T-helper 1 cell treated with Interleukin-12 subunit alpha and Interleukin-12 subunit beta and Interleukin-4 antibody, amounts not matched to agents 30 μg/mL and 1 μg/mL, for 36 hours (primary cell): ENCODE data around the gene CDH11.

ENCODE experiments used
- H3K27ac Mint-ChIP-seq: one replicate; pipeline ENCODE4 v1.8.0; 2021; ENCODE audit warnings: mild to moderate bottlenecking, mixed read lengths
- H3K27me3 Mint-ChIP-seq: one replicate; pipeline ENCODE4 v1.8.0; 2021; ENCODE audit warnings: low read depth, mixed read lengths
- H3K36me3 Mint-ChIP-seq: one replicate; pipeline ENCODE4 v1.8.0; 2021; ENCODE audit warnings: low read depth, mixed read lengths
- H3K4me1 Mint-ChIP-seq: one replicate; pipeline ENCODE4 v1.8.0; 2021; ENCODE audit warnings: low read depth, mixed read lengths
- H3K4me3 Mint-ChIP-seq: one replicate; pipeline ENCODE4 v1.8.0; 2021; ENCODE audit warnings: mild to moderate bottlenecking, moderate library complexity, mixed read lengths
- H3K9me3 Mint-ChIP-seq: one replicate; pipeline ENCODE4 v1.8.0; 2021; ENCODE audit warnings: mixed read lengths

CDH11 gene

DNA sequence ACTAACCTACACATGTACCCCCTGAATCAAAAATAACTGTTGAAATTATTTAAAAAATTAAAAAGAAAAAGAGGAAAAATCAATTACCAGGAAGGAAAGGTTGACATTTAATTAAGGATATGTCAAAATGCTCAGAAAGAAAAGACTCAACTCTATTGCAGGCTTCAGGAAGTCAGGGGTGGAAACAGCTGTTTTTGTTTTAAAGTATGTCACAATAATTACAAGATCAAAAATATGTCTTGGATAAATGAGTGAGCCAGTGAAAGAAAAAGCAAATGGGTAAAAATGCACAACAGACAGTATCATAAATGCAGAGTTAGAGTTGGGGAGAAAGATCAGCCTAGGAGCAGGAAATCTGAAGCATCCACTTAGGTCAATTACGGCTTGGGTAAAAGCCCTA is 146.0 kb downstream of the CDH11 start:
- Mint-ChIP-seq H3K4me3 (no peak overlapping the region), H3K9me3 (peaks cover 18% of the 10 kb centered on the region), H3K27ac (no peak overlapping the region), H3K27me3 (no peaks in the 10 kb centered on the region), H3K4me1 (no peaks in the 10 kb centered on the region), H3K36me3 (no peaks in the 10 kb centered on the region)

DNA sequence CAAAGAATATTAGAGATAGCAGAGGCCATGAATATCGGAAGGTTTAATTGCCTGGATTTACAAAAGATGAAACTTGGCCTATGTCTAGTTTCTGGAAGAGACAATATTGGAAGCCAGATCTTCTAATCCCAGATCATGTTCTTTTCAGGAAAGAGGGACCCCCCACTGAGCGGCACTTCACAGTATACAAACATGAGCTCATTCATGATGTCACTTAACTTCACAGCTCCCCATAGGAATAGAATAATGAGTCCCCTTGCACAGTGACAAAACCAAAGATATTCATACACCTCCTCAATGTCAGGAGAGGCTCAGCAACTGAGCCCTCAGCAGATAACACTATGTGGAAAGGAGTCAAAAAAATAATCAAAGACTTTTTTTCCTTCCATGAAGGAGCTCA is 147.5 kb downstream of the CDH11 start:
- Mint-ChIP-seq H3K36me3 (no peaks in the 10 kb centered on the region), H3K9me3 (peaks cover 18% of the 10 kb centered on the region)

DNA sequence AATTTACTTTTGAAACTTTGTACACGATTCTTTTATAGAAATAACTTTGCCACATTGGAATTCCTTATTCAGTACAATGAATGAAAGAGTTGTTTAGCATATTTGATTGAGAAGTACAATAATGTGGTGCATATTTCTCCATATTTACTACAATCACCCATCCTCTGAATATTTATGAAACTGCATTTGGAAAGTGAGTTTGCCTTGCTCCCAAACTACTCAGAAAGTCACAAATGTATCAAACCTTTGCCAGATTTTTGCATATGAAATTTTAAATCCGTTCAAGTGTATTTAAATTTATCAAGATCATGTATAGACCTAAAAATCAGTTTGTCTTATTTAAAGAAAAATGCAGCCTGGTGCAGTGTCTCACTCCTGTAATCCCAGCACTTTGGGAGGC is 148.7 kb downstream of the CDH11 start:
- Mint-ChIP-seq H3K36me3 (no peaks in the 10 kb centered on the region), H3K4me1 (no peaks in the 10 kb centered on the region), H3K27ac (no peak overlapping the region), H3K4me3 (no peak overlapping the region), H3K9me3 (peaks cover 12% of the 10 kb centered on the region), H3K27me3 (no peaks in the 10 kb centered on the region)

More for the DNA sequence above, 147.5 kb downstream of the CDH11 start:
- H3K27me3 Mint-ChIP-seq = no peaks in the 10 kb centered on the region
- H3K27ac Mint-ChIP-seq = no peak overlapping the region
- no peaks in the 10 kb centered on the region for H3K4me1 Mint-ChIP-seq
- H3K4me3 Mint-ChIP-seq = no peak overlapping the region

DNA sequence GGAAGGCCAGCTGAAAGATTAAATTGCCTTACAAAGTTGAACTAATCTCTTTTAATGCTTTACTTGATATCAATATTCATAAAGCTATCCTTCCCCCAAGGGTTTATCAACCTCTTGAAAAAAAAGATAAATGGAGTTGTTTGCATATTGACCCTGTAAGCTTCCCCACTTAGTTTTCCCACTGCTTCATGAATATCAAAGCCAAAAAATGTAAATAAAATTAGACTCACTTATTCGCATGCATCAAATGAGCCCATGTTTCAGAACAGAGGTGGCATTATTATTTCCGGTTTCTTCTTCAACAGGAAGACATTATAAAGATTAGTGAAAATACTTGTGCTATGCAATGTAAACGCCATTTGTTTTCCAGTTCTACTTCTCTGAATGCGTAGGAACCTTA is 150.7 kb downstream of the CDH11 start:
- Mint-ChIP-seq H3K27ac (no peak overlapping the region), H3K4me1 (no peaks in the 10 kb centered on the region), H3K36me3 (no peaks in the 10 kb centered on the region), H3K4me3 (no peak overlapping the region), H3K27me3 (no peaks in the 10 kb centered on the region), H3K9me3 (peaks cover 10% of the 10 kb centered on the region)

DNA sequence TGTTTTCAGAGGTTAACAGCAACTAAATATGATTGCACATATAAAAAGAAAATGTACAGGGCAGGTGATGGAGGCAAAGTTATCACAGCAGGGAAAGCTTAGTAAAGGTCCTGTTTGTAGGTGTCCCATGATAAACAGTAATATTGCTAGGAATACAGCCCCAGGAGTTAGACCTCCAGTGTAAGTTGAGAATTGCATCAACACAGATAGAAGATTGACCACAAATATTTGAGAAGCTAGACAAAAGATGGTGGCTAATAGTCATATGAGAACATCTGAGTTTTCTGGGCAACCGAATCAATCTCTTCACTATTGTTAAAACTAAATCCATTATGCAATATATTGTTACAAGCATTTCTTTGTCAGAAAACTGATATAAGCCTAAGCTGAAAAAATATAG is 152.6 kb downstream of the CDH11 start:
- Mint-ChIP-seq H3K9me3 (peaks cover 7% of the 10 kb centered on the region), H3K27ac (no peak overlapping the region), H3K36me3 (no peaks in the 10 kb centered on the region), H3K27me3 (no peaks in the 10 kb centered on the region), H3K4me1 (no peaks in the 10 kb centered on the region), H3K4me3 (no peak overlapping the region)

DNA sequence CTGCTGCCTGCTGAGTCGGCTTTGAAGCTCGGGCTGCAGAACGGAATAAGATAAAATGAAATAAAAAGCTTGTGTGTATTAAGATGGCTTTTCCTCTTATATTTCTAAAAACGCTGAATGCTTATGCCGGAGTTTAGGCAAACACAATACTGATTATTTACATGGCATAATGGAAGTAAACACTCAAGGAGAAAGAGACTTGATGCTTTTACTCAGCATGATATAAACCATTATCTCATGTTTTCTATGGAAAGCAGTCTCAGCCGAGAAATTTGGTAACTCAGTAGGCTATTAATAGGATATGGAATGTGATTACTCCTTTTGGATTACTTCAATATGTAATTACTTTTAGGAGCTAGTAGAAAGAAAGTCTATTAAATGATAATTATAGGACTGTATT is 153.3 kb downstream of the CDH11 start:
- no peaks in the 10 kb centered on the region for H3K4me1 Mint-ChIP-seq
- no peak overlapping the region for H3K4me3 Mint-ChIP-seq
- no peaks in the 10 kb centered on the region for H3K27me3 Mint-ChIP-seq
- no peaks in the 10 kb centered on the region for H3K36me3 Mint-ChIP-seq
- H3K9me3 Mint-ChIP-seq = peaks cover 7% of the 10 kb centered on the region
- H3K27ac Mint-ChIP-seq = no peak overlapping the region

DNA sequence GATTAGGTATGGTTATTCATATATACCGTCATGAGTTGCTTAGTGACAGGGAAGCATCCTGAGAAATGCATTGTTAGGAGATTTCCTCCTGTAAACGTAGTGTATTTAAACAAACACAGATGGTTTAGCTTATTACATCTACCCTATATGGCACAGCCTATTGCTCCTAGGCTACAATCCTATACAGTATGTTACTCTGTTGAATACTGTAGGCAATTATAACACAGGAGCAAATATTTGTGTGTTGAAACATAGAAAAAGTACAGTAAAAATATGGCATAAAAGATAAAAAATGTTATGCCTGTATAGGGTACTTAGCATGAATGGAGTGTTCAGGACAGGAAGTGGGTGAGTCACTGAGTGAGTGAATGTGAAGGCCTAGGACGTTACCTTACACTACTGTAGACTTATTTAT is 157.7 kb downstream of the CDH11 start:
- H3K4me3 Mint-ChIP-seq = no peak overlapping the region
- H3K27me3 Mint-ChIP-seq = no peaks in the 10 kb centered on the region
- H3K27ac Mint-ChIP-seq = no peak overlapping the region
- no peaks in the 10 kb centered on the region for H3K36me3 Mint-ChIP-seq
- H3K9me3 Mint-ChIP-seq = peaks cover 16% of the 10 kb centered on the region
- no peaks in the 10 kb centered on the region for H3K4me1 Mint-ChIP-seq

DNA sequence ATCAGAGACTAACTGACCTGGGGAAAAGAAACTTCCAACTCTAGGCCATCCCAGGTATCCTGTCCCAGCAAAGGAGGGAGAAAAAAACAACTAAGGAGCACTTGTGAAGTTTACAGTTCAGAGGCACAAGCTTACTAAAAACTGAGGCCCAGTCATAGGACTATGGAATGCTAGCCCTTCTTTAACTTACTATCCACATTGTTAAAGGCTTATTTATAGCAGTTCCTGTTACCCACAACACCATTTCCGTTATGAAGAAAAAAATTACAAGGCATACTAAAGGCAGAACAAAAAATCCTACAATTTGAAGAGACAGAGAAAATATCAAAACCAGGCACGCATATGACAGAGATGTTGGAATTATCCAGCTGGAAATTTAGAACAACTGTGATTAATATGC is 159.1 kb downstream of the CDH11 start:
- no peaks in the 10 kb centered on the region for H3K4me1 Mint-ChIP-seq
- no peak overlapping the region for H3K4me3 Mint-ChIP-seq
- no peaks in the 10 kb centered on the region for H3K27me3 Mint-ChIP-seq
- no peak overlapping the region for H3K27ac Mint-ChIP-seq
- peaks cover 16% of the 10 kb centered on the region for H3K9me3 Mint-ChIP-seq
- H3K36me3 Mint-ChIP-seq = no peaks in the 10 kb centered on the region

DNA sequence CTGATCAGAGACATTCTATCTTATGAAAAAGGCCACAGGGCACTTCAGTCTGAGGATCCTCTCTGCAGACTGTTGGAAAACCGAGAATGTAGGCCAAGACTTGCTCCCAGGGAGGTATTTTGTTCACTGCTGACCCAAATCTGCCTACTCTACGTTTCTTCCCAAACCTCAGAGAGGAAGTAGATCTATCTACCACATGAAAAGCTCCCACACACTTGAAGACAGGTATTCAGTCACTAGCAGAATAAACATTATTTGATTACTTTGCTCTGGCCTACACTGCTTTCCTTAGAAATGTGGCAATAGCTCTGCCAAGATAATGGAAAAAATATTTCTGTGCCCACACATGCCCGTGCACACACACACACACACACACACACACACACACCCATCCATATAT is 164.6 kb downstream of the CDH11 start:
- Mint-ChIP-seq H3K4me1 (no peaks in the 10 kb centered on the region), H3K36me3 (no peaks in the 10 kb centered on the region), H3K9me3 (peaks cover 9% of the 10 kb centered on the region), H3K4me3 (no peak overlapping the region), H3K27me3 (no peaks in the 10 kb centered on the region), H3K27ac (no peak overlapping the region)

DNA sequence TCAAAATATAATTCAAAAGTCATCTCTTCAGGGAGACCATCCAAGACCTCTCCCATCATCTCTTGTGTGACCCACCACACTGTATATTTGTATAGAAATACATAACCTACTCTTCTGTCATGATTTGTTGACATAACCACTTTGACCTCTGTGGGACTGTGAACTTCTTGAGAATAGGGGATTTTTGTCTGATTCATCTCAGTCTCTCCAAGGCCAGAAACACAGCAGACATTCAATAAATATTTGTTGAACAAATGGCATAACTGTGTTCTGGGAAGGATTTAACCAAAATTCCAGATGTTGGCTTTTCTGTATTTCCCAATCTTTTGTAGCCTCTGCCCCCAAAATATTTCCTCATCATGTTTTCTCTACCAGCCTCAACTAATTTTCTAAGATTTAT is 169.7 kb downstream of the CDH11 start:
- H3K27me3 Mint-ChIP-seq = no peaks in the 10 kb centered on the region
- H3K9me3 Mint-ChIP-seq = peaks cover 13% of the 10 kb centered on the region
- H3K4me1 Mint-ChIP-seq = no peaks in the 10 kb centered on the region
- H3K36me3 Mint-ChIP-seq = no peaks in the 10 kb centered on the region
- H3K4me3 Mint-ChIP-seq = no peak overlapping the region
- no peak overlapping the region for H3K27ac Mint-ChIP-seq

DNA sequence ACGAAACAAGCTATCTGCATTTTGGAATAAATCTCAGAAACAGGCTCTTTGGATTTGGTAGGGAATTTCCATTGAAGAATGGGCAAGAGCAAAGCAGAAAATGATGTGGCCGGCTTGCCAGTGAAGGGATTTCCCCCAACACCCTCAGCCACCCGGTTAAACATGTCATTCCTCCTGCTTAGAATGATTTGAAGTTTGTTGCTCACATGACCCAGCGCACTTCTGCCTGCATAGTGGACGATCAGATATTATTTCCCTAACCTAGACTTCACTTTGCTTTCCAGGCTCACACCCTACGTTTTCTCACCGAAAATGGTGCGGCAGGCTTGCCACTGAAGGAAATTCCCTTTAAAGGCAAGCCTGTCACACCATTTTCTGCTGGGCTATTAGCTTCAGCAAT is 170.7 kb downstream of the CDH11 start:
- no peak overlapping the region for H3K4me3 Mint-ChIP-seq
- H3K27me3 Mint-ChIP-seq = no peaks in the 10 kb centered on the region
- no peaks in the 10 kb centered on the region for H3K36me3 Mint-ChIP-seq

DNA sequence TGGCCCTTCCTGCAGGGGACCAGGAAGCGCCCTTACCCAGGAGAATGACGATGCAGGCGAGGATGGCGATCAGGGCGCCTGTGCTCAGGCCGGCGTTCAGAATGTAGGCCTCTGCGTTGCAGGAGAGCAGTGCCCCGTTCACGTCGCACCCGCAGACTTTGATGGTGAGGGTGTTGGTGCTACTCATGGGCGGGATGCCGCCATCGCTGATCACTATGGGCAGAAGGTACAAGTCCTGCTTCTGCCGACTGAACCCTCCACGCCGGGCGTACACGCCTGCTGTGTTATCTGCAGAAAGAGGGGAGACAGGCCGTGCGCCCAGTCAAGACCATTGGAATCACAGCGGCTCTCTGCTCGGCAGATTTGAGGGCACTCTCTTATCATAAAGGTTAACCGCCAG is 171.1 kb downstream of the CDH11 start:
- H3K27ac Mint-ChIP-seq = no peak overlapping the region
- peaks cover 13% of the 10 kb centered on the region for H3K9me3 Mint-ChIP-seq
- no peaks in the 10 kb centered on the region for H3K36me3 Mint-ChIP-seq
- no peaks in the 10 kb centered on the region for H3K27me3 Mint-ChIP-seq
- H3K4me3 Mint-ChIP-seq = no peak overlapping the region
- no peaks in the 10 kb centered on the region for H3K4me1 Mint-ChIP-seq

More for the DNA sequence above, 170.7 kb downstream of the CDH11 start:
- no peak overlapping the region for H3K27ac Mint-ChIP-seq
- H3K4me1 Mint-ChIP-seq = no peaks in the 10 kb centered on the region
- H3K9me3 Mint-ChIP-seq = peaks cover 13% of the 10 kb centered on the region

DNA sequence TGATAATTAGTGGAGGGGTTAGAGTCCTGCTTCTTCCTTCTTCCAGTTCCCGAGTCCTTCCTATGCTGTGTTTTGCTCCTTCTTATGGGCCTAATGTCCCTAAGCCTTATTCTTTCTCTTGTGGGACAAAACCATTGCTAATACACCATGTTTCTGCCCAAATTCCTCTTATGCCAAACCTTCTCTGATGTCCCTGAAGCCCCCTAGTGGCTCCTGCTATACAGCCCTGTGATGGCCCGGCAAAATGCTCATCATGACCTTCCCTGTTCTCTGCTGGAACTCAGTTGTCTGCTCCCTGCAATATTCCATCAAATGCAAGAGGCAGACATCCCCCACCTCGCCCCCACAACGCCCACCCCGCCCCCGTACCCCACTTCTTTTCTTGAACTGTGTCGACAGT is 171.6 kb downstream of the CDH11 start:
- no peaks in the 10 kb centered on the region for H3K27me3 Mint-ChIP-seq

DNA sequence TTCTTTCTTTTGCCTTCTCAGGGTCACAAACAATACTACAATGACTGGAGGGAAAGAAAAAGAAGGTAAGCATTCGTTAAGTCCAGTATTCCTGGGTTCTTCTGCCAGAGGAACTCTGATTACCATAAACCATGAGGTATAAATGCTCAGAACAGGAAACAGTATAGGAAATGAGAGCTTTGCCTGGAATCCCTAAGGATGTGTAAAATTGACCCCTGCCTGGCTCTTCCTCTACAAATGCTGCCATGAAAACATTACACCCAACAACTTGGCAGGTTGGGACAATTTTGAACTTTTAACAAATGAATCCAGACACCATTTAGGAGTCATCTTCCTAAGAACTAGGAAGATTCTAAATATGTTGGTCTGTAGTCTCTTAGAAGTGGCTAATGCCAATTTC is 173.8 kb downstream of the CDH11 start:
- H3K4me1 Mint-ChIP-seq = no peaks in the 10 kb centered on the region
- no peaks in the 10 kb centered on the region for H3K36me3 Mint-ChIP-seq

More for the DNA sequence above, 171.6 kb downstream of the CDH11 start:
- Mint-ChIP-seq H3K4me3 (no peak overlapping the region), H3K36me3 (no peaks in the 10 kb centered on the region), H3K9me3 (peaks cover 13% of the 10 kb centered on the region), H3K27ac (no peak overlapping the region), H3K4me1 (no peaks in the 10 kb centered on the region)

DNA sequence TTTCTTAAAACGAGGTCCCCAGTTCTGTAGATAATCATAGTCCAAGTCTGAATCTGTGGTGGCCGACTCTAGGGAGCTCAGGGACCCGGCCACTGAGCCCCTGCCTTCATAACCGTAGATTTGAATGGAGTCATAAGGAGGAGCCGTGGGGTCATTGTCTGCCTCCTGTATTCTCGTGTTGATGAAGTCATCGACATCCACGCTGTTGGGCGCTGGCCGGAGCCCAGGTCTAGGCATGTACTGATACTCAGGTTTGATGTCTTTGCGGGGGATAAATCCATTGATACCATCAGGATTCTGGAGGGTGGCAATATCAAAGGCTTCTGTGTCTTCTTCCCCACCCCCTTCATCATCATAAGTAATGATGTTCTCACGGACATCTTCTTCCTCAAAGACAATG is 174.2 kb downstream of the CDH11 start:
- Mint-ChIP-seq H3K4me1 (no peaks in the 10 kb centered on the region), H3K4me3 (no peak overlapping the region), H3K27ac (no peak overlapping the region), H3K9me3 (peaks cover 27% of the 10 kb centered on the region), H3K36me3 (no peaks in the 10 kb centered on the region), H3K27me3 (no peaks in the 10 kb centered on the region)

More for the DNA sequence above, 173.8 kb downstream of the CDH11 start:
- Mint-ChIP-seq H3K4me3 (no peak overlapping the region), H3K27me3 (no peaks in the 10 kb centered on the region), H3K27ac (no peak overlapping the region), H3K9me3 (peaks cover 27% of the 10 kb centered on the region)

DNA sequence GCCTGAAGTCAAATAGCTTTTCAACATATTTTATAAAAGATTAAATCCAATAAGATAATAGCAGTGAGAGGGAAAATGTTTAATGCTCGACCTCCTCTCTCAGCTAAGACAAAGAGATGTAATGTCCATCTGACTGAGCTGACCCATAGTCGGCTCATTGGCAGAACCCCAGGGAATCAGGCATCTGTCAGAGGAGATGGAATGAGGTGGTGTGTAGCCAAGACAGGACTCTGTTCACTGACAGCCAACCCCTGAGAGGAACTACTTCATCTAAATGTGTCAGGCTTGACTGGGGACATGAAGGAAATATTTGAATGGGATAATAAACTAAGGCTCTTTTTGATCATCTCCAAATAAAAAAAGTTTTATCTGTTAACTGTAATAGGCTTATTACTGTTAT is 188.0 kb downstream of the CDH11 start:
- no peaks in the 10 kb centered on the region for H3K27me3 Mint-ChIP-seq
- no peak overlapping the region for H3K27ac Mint-ChIP-seq
- H3K9me3 Mint-ChIP-seq = peaks cover 16% of the 10 kb centered on the region
- no peaks in the 10 kb centered on the region for H3K4me1 Mint-ChIP-seq
- no peak overlapping the region for H3K4me3 Mint-ChIP-seq
- H3K36me3 Mint-ChIP-seq = no peaks in the 10 kb centered on the region
